ENCODE data around the gene CLCN5. TPM values are rescaled to one million over a fixed set of nuclear protein-coding genes. Genes with fewer than 3 reads are reported as not detected.

CLCN5 gene
- total and polyA plus RNA-seq, 10 of the 15 experiments (the other 5 are each of a cell fraction or from before 2014, with no cell fraction given) = 0.33 to 3.8 (median 2.6) TPM

DNA sequence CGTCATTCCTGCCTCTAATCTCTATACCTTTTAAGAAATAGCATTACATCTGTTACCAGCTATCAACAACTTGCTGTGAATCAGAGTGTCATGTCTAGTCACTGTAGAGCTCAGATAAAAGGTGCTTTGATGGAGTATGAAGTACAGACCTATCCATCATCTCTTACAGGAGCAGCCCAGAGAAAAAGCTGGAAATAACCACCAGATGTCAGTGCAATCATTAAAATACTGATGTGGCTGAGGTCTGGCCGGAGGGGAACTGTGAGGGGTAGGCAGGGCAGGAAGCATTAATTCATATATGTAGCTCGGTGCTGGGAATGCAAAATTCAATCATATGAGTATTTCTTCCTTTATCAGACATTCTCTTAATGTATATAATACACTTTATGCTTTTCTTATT is 177.8 kb downstream of the CLCN5 start:
- TF ChIP-seq SMC3 (IDR thresholded peaks at IDR 0.05; ENCODE audit: borderline replicate concordance, low read length) = peak; percentile 58; the same call in 1 of the 2 replicates
- no peak for TF ChIP-seq TCF7 (IDR thresholded peaks at IDR 0.05; ENCODE audit: borderline replicate concordance)
- no peak for TF ChIP-seq NR2C1 (IDR thresholded peaks at IDR 0.05)
- TF ChIP-seq, protein P1, sequence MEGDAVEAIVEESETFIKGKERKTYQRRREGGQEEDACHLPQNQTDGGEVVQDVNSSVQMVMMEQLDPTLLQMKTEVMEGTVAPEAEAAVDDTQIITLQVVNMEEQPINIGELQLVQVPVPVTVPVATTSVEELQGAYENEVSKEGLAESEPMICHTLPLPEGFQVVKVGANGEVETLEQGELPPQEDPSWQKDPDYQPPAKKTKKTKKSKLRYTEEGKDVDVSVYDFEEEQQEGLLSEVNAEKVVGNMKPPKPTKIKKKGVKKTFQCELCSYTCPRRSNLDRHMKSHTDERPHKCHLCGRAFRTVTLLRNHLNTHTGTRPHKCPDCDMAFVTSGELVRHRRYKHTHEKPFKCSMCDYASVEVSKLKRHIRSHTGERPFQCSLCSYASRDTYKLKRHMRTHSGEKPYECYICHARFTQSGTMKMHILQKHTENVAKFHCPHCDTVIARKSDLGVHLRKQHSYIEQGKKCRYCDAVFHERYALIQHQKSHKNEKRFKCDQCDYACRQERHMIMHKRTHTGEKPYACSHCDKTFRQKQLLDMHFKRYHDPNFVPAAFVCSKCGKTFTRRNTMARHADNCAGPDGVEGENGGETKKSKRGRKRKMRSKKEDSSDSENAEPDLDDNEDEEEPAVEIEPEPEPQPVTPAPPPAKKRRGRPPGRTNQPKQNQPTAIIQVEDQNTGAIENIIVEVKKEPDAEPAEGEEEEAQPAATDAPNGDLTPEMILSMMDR (IDR thresholded peaks at IDR 0.05 in 2 of 3, conservative IDR thresholded peaks at IDR 0.05 in 1 of 3; ENCODE audit: control insufficient read depth in 2 of 3, extremely low read depth in 1 of 3, insufficient read depth in 1 of 3, low read depth in 3 of 3, low read length in 3 of 3) = peak in 1 of 3 experiments; percentile 23; a peak in 2 of 6 replicates
- TF ChIP-seq BCL11A (IDR thresholded peaks at IDR 0.05; ENCODE audit: low read depth, low read length) = no peak
- TF ChIP-seq ETV6 (conservative IDR thresholded peaks at IDR 0.05 in 1 of 2, IDR thresholded peaks at IDR 0.05 in 1 of 2; ENCODE audit: borderline replicate concordance in 1 of 2, low read depth in 1 of 2) = no peak
- TF ChIP-seq RAD21 (IDR thresholded peaks at IDR 0.05; ENCODE audit: insufficient read depth, low read depth, low read length) = peak; percentile 56
- no peak for TF ChIP-seq ZNF622 (IDR thresholded peaks at IDR 0.05)
- no peak for TF ChIP-seq SUPT20H (IDR thresholded peaks at IDR 0.05; ENCODE audit: borderline replicate concordance, control insufficient read depth, low read depth, low read length)
- no peak for TF ChIP-seq FOS (IDR thresholded peaks at IDR 0.05; ENCODE audit: borderline replicate concordance, extremely low read depth, insufficient read length)
- TF ChIP-seq, protein P2, sequence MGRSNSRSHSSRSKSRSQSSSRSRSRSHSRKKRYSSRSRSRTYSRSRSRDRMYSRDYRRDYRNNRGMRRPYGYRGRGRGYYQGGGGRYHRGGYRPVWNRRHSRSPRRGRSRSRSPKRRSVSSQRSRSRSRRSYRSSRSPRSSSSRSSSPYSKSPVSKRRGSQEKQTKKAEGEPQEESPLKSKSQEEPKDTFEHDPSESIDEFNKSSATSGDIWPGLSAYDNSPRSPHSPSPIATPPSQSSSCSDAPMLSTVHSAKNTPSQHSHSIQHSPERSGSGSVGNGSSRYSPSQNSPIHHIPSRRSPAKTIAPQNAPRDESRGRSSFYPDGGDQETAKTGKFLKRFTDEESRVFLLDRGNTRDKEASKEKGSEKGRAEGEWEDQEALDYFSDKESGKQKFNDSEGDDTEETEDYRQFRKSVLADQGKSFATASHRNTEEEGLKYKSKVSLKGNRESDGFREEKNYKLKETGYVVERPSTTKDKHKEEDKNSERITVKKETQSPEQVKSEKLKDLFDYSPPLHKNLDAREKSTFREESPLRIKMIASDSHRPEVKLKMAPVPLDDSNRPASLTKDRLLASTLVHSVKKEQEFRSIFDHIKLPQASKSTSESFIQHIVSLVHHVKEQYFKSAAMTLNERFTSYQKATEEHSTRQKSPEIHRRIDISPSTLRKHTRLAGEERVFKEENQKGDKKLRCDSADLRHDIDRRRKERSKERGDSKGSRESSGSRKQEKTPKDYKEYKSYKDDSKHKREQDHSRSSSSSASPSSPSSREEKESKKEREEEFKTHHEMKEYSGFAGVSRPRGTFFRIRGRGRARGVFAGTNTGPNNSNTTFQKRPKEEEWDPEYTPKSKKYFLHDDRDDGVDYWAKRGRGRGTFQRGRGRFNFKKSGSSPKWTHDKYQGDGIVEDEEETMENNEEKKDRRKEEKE (IDR thresholded peaks at IDR 0.05) = no peak
- no peak for TF ChIP-seq MTA2 (IDR thresholded peaks at IDR 0.05; ENCODE audit: low read depth)
- FAIRE-seq = no peak
- no peak overlapping the region for H2AFZ ChIP-seq (ENCODE audit: control insufficient read depth, low read depth, low read length)
- ChIA-PET CTCF (interaction anchor here (1.1 to 2.6 kb wide), 3 partner anchors 12 to 480 kb away, joined by 4 to 14 read pairs (median 4); no protein-coding TSS in a partner anchor), SMC1A (ENCODE audit: uncharacterized antibody, unreplicated experiment) (interaction anchor here (0.9 to 3.2 kb wide), 7 partner anchors 12 to 483 kb away, joined by 3 to 14 read pairs (median 5); partner anchors contain the start of gene CCNB3), RAD21 (ENCODE audit: unreplicated experiment) (interaction anchor here (0.9 kb wide), 1 partner anchor 103 kb away, joined by 3 read pairs; no protein-coding TSS in a partner anchor), POLR2A (no interaction called here)
- H3K36me3 ChIP-seq (ENCODE audit: control insufficient read depth in 2 of 2, insufficient read depth in 2 of 2, low read length in 1 of 2) = no peaks in the 10 kb centered on the region
- no peak overlapping the region for H3K4me2 ChIP-seq (ENCODE audit: control insufficient read depth, insufficient read depth)
- no TSS peak for BruUV-seq (replicated peaks)
- intact Hi-C loops (cut with micrococcal nuclease; ENCODE audit: unreplicated experiment) (loop anchor here (1.0 to 2.0 kb wide), 2 partner anchors 104 to 481 kb away; partner anchors contain the start of gene CCNB3), in situ Hi-C loops (cut with MboI) (loop anchor here (10.0 kb wide), 1 partner anchor 485 kb away; no protein-coding TSS in a partner anchor)
- H3K79me2 ChIP-seq (ENCODE audit: control insufficient read depth, insufficient read depth, low read length) = no peaks in the 10 kb centered on the region
- no peaks in the 10 kb centered on the region for H4K20me1 ChIP-seq (ENCODE audit: control insufficient read depth, insufficient read depth)
- no peak for DNase-seq (ENCODE audit: low read depth, low spot score)
- H3K27ac ChIP-seq (ENCODE audit: control insufficient read depth, insufficient read depth) = no peak overlapping the region
- H3K27me3 ChIP-seq (replicated peaks in 1 of 2; ENCODE audit: control insufficient read depth in 2 of 2, insufficient read depth in 2 of 2, low read length in 1 of 2) = no peaks in the 10 kb centered on the region
- 15% methylated on average over 3 of the region's 3 CpGs for WGBS (ENCODE audit: insufficient coverage, insufficient replicate concordance, low lambda C conversion rate, missing lambda C conversion rate)
- H3K9me3 ChIP-seq (replicated peaks; ENCODE audit: control insufficient read depth, insufficient read depth, low read length) = no peaks in the 10 kb centered on the region
- no peak overlapping the region for H3K4me3 ChIP-seq
- ATAC-seq = peak; percentile 64
- no peaks in the 10 kb centered on the region for H3K4me1 ChIP-seq (ENCODE audit: control insufficient read depth, insufficient read depth, low read length)
- H3K9ac ChIP-seq (ENCODE audit: control insufficient read depth, insufficient read depth, low read length) = no peak overlapping the region
